ENCODE data around the gene TFF1.
"Not testable (repeated sequence)": the region's sequence is repeated elsewhere in the genome, so short reads cannot be mapped to it uniquely, and the experiment has no call there.

Gene TFF1

GRCh38 chr21:42366292-42367010, at the start of gene TFF1:
TFF1 (minus strand) TSS chr21:42366535; CDS start chr21:42366495, 40 bp downstream.
- no peak for DNase-seq

DNA sequence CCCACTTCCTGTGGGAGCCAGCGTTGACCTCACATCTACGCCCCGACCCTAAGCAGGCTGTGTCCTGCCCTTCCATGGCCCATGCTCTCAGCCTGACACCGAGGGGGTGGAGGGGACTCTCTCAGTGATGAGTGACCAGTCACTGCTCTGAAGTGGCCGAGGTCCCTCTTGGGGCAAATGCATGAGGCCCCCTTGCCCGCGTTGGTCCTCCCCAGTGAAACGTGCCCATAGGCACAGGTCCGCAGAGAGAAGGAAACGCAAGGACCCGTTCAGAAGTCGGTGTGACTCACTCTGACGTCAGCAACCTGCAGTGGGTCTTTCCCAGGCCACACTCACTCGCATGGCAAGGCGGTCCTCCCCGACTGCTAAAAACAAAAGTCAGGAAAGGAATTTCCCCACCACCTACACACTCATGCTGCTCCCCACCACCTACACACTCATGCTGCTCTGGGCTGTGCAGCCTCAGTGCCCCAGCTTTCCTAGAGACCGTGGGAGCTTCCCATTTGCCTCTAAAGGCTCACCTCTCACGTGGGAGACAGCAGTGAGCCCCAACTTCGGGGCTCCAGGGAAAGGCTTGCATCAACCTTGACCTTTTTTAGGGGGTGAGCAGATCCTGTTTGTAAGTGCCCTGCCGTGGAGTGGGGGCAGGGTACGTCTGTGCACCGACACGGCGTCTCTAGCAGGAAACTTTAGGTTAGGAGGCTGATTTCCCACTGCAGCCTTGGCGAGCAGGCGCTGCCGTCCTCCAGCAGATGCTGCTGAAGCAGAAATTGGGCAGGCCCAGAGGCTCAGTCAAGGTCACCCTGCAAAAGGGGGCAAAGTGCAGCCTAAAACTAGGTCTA, 48.8 kb upstream of the TFF1 start:
- peak; percentile 90 for DNase-seq

- DNase-seq: no peak
These were observed 48.2 kb upstream of the TFF1 start for GRCh38 chr21:42414553-42414927.

DNA sequence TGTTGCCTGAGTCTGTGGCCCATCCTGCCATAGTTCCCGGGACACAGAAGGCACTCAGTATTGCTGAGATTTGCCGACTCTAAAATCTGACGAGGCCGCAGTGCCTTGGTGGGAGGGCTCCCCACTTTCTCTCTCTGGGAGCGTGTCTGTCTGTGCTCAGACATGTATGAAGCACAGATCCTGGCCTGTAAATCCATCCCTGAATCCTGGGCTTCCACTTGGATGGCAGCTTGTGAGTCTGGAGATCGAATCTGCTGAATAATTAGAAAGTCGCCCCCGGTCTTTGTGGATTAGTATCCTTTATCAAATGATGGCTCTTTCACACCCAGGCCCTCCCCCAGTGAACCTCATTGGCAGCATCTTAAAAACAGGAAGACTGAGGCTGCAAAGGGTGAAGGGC, 47.7 kb upstream of the TFF1 start:
- DNase-seq: no peak

GRCh38 chr21:42413500-42413899, 47.2 kb upstream of the TFF1 start:
- DNase-seq: no peak

DNA sequence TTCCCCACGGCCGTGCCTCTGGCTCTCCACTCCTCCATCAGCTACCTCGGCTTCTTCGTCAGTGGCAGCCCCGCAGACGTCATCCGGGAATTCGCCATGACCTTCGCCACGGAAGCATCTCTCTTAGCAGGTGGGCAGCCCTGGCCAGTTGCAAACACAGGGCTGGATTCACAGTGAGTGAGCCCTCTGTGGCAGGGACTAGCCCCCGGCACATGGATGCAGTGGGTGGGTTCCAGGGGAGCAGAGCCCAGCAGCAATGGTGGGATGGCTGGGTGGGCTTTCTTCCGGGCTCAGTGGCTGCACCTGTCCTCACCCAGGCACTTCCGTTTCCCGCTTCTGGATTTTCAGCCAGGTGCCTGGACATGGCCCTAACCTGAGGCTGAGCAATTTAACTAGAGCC, 46.8 kb upstream of the TFF1 start:
- DNase-seq: no peak

GRCh38 chr21:42412636-42412933, 46.2 kb upstream of the TFF1 start:
- DNase-seq: no peak

GRCh38 chr21:42411891-42412635, 45.7 kb upstream of the TFF1 start:
- no peak for DNase-seq

GRCh38 chr21:42411197-42411869, 45.0 kb upstream of the TFF1 start:
- no peak for DNase-seq

DNA sequence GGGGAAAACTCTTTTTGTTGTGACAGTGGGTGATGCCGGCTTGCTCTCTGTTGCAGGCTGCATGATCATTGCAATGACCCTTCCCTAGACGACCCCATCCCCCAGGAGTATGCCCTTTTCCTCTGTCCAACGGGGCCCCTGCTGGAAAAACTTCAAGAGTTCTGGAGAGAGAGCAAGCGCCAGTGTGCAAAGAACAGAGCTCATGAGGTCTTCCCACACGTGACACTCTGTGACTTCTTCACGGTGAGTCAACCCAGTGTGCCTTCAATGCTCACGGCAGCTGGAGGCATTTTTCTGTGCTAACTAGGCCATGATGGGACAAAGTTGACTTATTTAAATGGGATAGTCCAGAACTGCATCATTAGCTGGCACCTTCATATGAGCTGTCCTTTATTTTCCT, 43.0 kb upstream of the TFF1 start:
- no peak for DNase-seq

DNA sequence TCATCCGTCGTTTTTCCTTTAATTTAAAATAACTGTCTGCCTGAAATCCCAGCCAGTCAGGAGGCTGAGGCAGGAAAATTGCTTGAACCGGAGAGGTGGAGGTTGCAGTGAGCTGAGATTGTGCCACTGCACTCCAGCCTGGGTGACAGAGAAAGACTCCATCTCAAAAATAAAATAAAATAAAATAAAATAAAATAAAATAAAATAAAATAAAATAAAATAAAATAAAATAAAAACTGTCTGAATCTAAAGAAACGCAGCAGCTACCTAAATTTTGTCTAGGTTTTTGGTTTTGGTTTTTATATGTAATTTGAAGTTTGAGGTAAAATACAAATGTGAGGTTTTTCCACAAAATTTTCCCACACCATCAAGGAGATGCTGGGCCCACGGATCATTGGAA, 42.4 kb upstream of the TFF1 start:
- DNase-seq: not testable (repeated sequence)

- no peak for DNase-seq
These were observed 41.1 kb upstream of the TFF1 start for GRCh38 chr21:42407476-42407875.

- no peak for DNase-seq
These were observed 40.5 kb upstream of the TFF1 start for GRCh38 chr21:42406866-42407265.

GRCh38 chr21:42406201-42406621, 39.9 kb upstream of the TFF1 start:
- DNase-seq: peak; percentile 30

GRCh38 chr21:42405064-42406013, 39.0 kb upstream of the TFF1 start:
- no peak for DNase-seq

GRCh38 chr21:42404539-42404938, 38.2 kb upstream of the TFF1 start:
- no peak for DNase-seq

DNA sequence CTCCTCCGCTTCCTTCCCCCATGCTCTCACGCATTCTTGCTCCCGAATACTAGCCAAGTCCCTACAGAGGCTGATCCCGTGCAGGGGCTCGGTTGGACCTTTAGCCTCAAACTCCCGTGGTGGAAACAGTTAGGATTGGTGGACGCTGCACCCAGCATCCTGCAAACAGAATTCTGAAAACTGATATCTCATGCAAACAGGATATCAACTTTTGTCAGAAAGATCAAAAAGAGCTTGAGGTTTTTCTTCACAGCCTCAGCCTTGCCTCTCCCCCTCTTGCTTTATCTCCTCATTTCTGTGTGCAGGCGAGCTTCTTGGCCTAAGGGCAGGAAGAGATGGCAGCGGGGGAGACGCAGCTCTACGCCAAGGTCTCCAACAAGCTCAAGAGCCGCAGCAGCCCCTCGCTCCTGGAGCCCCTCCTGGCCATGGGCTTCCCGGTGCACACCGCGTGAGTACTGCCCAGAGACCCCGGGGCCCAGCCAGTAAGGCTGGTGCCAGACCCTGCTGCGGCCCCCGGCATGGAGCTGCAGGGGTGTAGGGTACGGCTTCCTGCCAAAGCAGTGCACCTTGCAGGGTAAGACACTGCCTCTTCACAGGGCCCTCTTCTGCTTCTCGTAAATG, 37.4 kb upstream of the TFF1 start, which contains the start of gene UBASH3A:
UBASH3A (plus strand) TSS at position 292 of the 621 bp plus-strand sequence; CDS start at position 336, 44 bp downstream.
- peak; percentile 51 for DNase-seq

GRCh38 chr21:42401820-42402251, 35.5 kb upstream of the TFF1 start:
- no peak for DNase-seq

- no peak for DNase-seq
These were observed 34.8 kb upstream of the TFF1 start for GRCh38 chr21:42401154-42401553.

- DNase-seq: no peak
These were observed 34.2 kb upstream of the TFF1 start for GRCh38 chr21:42400525-42400924.

DNA sequence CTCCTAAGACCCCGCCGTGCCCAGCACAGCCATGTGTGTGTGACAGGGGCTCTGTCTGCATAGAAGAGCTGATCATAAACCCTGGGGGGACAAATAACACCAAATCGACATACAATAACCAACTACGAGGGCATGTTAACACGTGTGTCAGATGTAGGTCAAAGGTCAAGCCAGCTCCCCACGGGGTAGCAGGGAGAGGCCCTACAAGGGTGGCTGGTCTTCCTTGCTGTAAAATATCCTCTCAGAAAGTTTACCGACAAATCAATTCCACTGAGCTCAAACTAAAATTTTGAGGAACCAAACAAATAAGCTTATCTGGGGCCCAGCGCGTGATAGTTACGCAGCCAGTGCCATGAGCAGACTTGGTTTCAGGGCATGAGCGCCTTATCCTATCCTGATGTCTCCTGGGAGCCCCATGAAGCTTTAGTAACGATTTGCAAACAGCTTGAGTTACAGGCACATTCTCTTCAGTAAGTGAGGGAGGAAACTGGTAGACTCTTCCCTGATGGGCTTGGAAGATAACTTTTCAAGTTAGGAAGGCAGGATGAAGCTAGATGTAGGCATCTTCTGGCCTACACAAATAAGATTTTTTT, 32.2 kb upstream of the TFF1 start:
- no peak for DNase-seq

Data from CD4-positive, alpha-beta T cell treated with Interleukin-15 for 1 hour (primary cell).